HEK293T (cell line): Measurements from ENCODE around the gene AMZ1.

Experiments used
- BHLHE40 ChIP-seq: fragments of 450-650 bp; IDR thresholded peaks from 2 replicates; pipeline ENCODE4 v1.6.1; 2016; ENCODE audit warnings: mild to moderate bottlenecking, moderate library complexity, borderline replicate concordance
- FOXM1 ChIP-seq: fragments of 450-650 bp; IDR thresholded peaks from 2 replicates; pipeline ENCODE4 v1.6.1; 2017; ENCODE audit warnings: mild to moderate bottlenecking, borderline replicate concordance
- NFRKB ChIP-seq: fragments of 450-650 bp; IDR thresholded peaks from 2 replicates; pipeline ENCODE4 v1.6.1; 2016; ENCODE audit warnings: mild to moderate bottlenecking, moderate library complexity
- SP1 ChIP-seq: fragments of 450-650 bp; IDR thresholded peaks from 2 replicates; pipeline ENCODE4 v1.6.1; 2017
- TARDBP ChIP-seq: fragments of 450-650 bp; IDR thresholded peaks from 2 replicates; pipeline ENCODE4 v1.6.1; 2016

- TF ChIP-seq BHLHE40 = no peak
- TF ChIP-seq FOXM1 = no peak
- no peak for TF ChIP-seq TARDBP
- no peak for TF ChIP-seq NFRKB
- no peak for TF ChIP-seq SP1
Observed at GRCh38 chr7:2702594-2702957, 14.6 kb downstream of the AMZ1 start.
